GM18498 (cell line): ENCODE data around the gene HECTD1.
"Not testable (repeated sequence)": the region's sequence is repeated elsewhere in the genome, so short reads cannot be mapped to it uniquely, and the experiment has no call there.

Experiments
- ATAC-seq: cut with Tn5 transposase; IDR thresholded peaks from one replicate; pipeline ENCODE4 v1.9.1; 2021; ENCODE audit warnings: mild to moderate bottlenecking, moderate library complexity; ENCODE audit not compliant: unreplicated experiment

Gene HECTD1

GRCh38 chr14:31096255-31096654, 111.3 kb downstream of the HECTD1 start:
- no peak for ATAC-seq

GRCh38 chr14:31095817-31096216, 111.8 kb downstream of the HECTD1 start:
- ATAC-seq: not testable (repeated sequence)

GRCh38 chr14:31093884-31094839, 113.4 kb downstream of the HECTD1 start:
- not testable (repeated sequence) for ATAC-seq

- ATAC-seq: no peak
These were observed 115.4 kb downstream of the HECTD1 start for GRCh38 chr14:31092160-31092708.

- ATAC-seq: no peak
These were observed 116.5 kb downstream of the HECTD1 start for GRCh38 chr14:31090883-31091764.

GRCh38 chr14:31086466-31086865, 121.1 kb downstream of the HECTD1 start:
- ATAC-seq: not testable (repeated sequence)

GRCh38 chr14:31085027-31085426, 122.6 kb downstream of the HECTD1 start:
- no peak for ATAC-seq

GRCh38 chr14:31084385-31084784, 123.2 kb downstream of the HECTD1 start:
- peak; percentile 62 for ATAC-seq

- no peak for ATAC-seq
These were observed 123.8 kb downstream of the HECTD1 start for GRCh38 chr14:31083781-31084180.

GRCh38 chr14:31080484-31080883, 127.1 kb downstream of the HECTD1 start:
- no peak for ATAC-seq

- ATAC-seq: no peak
These were observed 127.5 kb downstream of the HECTD1 start for GRCh38 chr14:31080056-31080455.

- no peak for ATAC-seq
These were observed 128.8 kb downstream of the HECTD1 start for GRCh38 chr14:31078766-31079165.

- no peak for ATAC-seq
These were observed 132.4 kb downstream of the HECTD1 start for GRCh38 chr14:31075144-31075543.

GRCh38 chr14:31071151-31071550, 136.4 kb downstream of the HECTD1 start:
- no peak for ATAC-seq

GRCh38 chr14:31070431-31070830, 137.2 kb downstream of the HECTD1 start:
- no peak for ATAC-seq

GRCh38 chr14:31069343-31069742, 138.2 kb downstream of the HECTD1 start:
- no peak for ATAC-seq

GRCh38 chr14:31068235-31068634, 139.4 kb downstream of the HECTD1 start:
- peak; percentile 57 for ATAC-seq

GRCh38 chr14:31062908-31063307, 144.7 kb downstream of the HECTD1 start:
- not testable (repeated sequence) for ATAC-seq

GRCh38 chr14:31060253-31060875, 147.2 kb downstream of the HECTD1 start:
- no peak for ATAC-seq

- ATAC-seq: no peak
These were observed 148.3 kb downstream of the HECTD1 start for GRCh38 chr14:31059152-31059924.
